Measurements from ENCODE around the gene RNF208. TPM values are rescaled to one million over a fixed set of nuclear protein-coding genes. Genes with fewer than 3 reads are reported as not detected.

The RNF208 gene
- total and polyA plus RNA-seq, 2 experiments from 2014 or later, result 1.4 to 5.6 TPM

GRCh38 chr9:137188086-137188489 is 34.0 kb downstream of the RNF208 start:
- peak overlapping the region; percentile 84; the same call in 1 of the 2 replicates for H3K27ac Mint-ChIP-seq
- Histone ChIP-seq H3K4me1 (ENCODE audit: insufficient read depth) (peaks cover 13% of the 10 kb centered on the region), H4K20me1 (replicated peaks; ENCODE audit: insufficient read depth) (peaks cover 5% of the 10 kb centered on the region; the same call in 1 of the 2 replicates), H3K36me3 (ENCODE audit: insufficient read depth) (no peaks in the 10 kb centered on the region), H3F3A (replicated peaks; ENCODE audit: low read depth) (0 out of 2 replicates have a peak, but pooled peaks cover 4% of the 10 kb centered on the region), H3K27me3 (ENCODE audit: insufficient read depth) (no peaks in the 10 kb centered on the region), H3K4me3 (peak overlapping the region; percentile 94), H3K4me2 (peak overlapping the region; percentile 93), H2AFZ (peak overlapping the region; percentile 91; the same call in 1 of the 2 replicates), H3K9me2 (ENCODE audit: insufficient read depth) (no peaks in the 10 kb centered on the region), H3K27ac (ENCODE audit: low read depth) (no peak overlapping the region), H3K79me2 (replicated peaks; ENCODE audit: insufficient read depth) (peaks cover 25% of the 10 kb centered on the region)
- TF ChIP-seq ETS1 (IDR thresholded peaks at IDR 0.05), result no peak
- TF ChIP-seq ZNF331 (CRISPR knock-in tag; IDR thresholded peaks at IDR 0.05; ENCODE audit: low read depth), result no peak
- no peak for TF ChIP-seq EZH2phosphoT487 (IDR thresholded peaks at IDR 0.05; ENCODE audit: unreplicated experiment)
- TF ChIP-seq, protein P1, sequence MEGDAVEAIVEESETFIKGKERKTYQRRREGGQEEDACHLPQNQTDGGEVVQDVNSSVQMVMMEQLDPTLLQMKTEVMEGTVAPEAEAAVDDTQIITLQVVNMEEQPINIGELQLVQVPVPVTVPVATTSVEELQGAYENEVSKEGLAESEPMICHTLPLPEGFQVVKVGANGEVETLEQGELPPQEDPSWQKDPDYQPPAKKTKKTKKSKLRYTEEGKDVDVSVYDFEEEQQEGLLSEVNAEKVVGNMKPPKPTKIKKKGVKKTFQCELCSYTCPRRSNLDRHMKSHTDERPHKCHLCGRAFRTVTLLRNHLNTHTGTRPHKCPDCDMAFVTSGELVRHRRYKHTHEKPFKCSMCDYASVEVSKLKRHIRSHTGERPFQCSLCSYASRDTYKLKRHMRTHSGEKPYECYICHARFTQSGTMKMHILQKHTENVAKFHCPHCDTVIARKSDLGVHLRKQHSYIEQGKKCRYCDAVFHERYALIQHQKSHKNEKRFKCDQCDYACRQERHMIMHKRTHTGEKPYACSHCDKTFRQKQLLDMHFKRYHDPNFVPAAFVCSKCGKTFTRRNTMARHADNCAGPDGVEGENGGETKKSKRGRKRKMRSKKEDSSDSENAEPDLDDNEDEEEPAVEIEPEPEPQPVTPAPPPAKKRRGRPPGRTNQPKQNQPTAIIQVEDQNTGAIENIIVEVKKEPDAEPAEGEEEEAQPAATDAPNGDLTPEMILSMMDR (conservative IDR thresholded peaks at IDR 0.05; ENCODE audit: low read depth in 2 of 2), result no peak
- no peak for TF ChIP-seq NANOG (IDR thresholded peaks at IDR 0.05; ENCODE audit: borderline replicate concordance)
- no peak for TF ChIP-seq STAT1 (IDR thresholded peaks at IDR 0.05; ENCODE audit: unreplicated experiment)
- TF ChIP-seq REST (IDR thresholded peaks at IDR 0.05; ENCODE audit: unreplicated experiment), result no peak
- TF ChIP-seq ZNF462 (CRISPR knock-in tag; IDR thresholded peaks at IDR 0.05), result no peak
- TF ChIP-seq EZH2 (IDR thresholded peaks at IDR 0.05; ENCODE audit: low read depth, unreplicated experiment), result no peak
- TF ChIP-seq ZNF114 (CRISPR knock-in tag; IDR thresholded peaks at IDR 0.05), result no peak
- H3K36me3 Mint-ChIP-seq (ENCODE audit: low read depth), result peaks cover 17% of the 10 kb centered on the region
- H3K4me3 Mint-ChIP-seq, result peak overlapping the region; percentile 91
- ATAC-seq, result peak; percentile 31
- peaks cover 9% of the 10 kb centered on the region for H3K4me1 Mint-ChIP-seq
- no peaks in the 10 kb centered on the region for H3K9me3 Mint-ChIP-seq
- H3K27me3 Mint-ChIP-seq (ENCODE audit: insufficient read depth, low read depth, poor library complexity), result peaks cover 13% of the 10 kb centered on the region
- DNase-seq (ENCODE audit: low spot score), result no peak

Data from GM23338 (cell line).